ENCODE measurements around the gene HELZ2. TPM values are rescaled to one million over a fixed set of nuclear protein-coding genes. Genes with fewer than 3 reads are reported as not detected.

The HELZ2 gene
- total RNA-seq, 1 experiment from 2014 or later: 27.5 TPM

- ATAC-seq (no peak), DNase-seq (ENCODE audit: low spot score) (no peak)
- ChIA-PET POLR2A (no interaction called here), CTCF (interaction anchor here (0.8 to 1.5 kb wide), 3 partner anchors 27 to 76 kb away, joined by 4 to 5 read pairs (median 4); no protein-coding TSS in a partner anchor)
- H3K27me3 Mint-ChIP-seq (ENCODE audit: low read depth): no peaks in the 10 kb centered on the region
- TF ChIP-seq, protein P1, sequence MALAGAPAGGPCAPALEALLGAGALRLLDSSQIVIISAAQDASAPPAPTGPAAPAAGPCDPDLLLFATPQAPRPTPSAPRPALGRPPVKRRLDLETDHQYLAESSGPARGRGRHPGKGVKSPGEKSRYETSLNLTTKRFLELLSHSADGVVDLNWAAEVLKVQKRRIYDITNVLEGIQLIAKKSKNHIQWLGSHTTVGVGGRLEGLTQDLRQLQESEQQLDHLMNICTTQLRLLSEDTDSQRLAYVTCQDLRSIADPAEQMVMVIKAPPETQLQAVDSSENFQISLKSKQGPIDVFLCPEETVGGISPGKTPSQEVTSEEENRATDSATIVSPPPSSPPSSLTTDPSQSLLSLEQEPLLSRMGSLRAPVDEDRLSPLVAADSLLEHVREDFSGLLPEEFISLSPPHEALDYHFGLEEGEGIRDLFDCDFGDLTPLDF (CRISPR knock-in tag; IDR thresholded peaks at IDR 0.05): no peak
- TF ChIP-seq PRRX2 (CRISPR knock-in tag; IDR thresholded peaks at IDR 0.05) (no peak), ZNF219 (CRISPR knock-in tag; IDR thresholded peaks at IDR 0.05; ENCODE audit: borderline replicate concordance) (no peak), ZNF121 (CRISPR knock-in tag; IDR thresholded peaks at IDR 0.05) (no peak), GTF2I (CRISPR knock-in tag; conservative IDR thresholded peaks at IDR 0.05) (no peak), ZBTB21 (CRISPR knock-in tag; IDR thresholded peaks at IDR 0.05; ENCODE audit: borderline replicate concordance) (no peak), HMGA2 (CRISPR knock-in tag; IDR thresholded peaks at IDR 0.05) (no peak), ZNF423 (CRISPR knock-in tag; IDR thresholded peaks at IDR 0.05) (no peak), OVOL2 (CRISPR knock-in tag; IDR thresholded peaks at IDR 0.05; ENCODE audit: borderline replicate concordance) (no peak), TP53 (CRISPR knock-in tag; IDR thresholded peaks at IDR 0.05) (no peak), IRF2 (CRISPR knock-in tag; IDR thresholded peaks at IDR 0.05; ENCODE audit: borderline replicate concordance, low read depth) (no peak), ZNF263 (CRISPR knock-in tag; IDR thresholded peaks at IDR 0.05; ENCODE audit: low read depth) (no peak), NR1H2 (CRISPR knock-in tag; IDR thresholded peaks at IDR 0.05) (no peak), TCF7 (CRISPR knock-in tag; IDR thresholded peaks at IDR 0.05; ENCODE audit: low read depth) (no peak)
- TF ChIP-seq, protein P2, sequence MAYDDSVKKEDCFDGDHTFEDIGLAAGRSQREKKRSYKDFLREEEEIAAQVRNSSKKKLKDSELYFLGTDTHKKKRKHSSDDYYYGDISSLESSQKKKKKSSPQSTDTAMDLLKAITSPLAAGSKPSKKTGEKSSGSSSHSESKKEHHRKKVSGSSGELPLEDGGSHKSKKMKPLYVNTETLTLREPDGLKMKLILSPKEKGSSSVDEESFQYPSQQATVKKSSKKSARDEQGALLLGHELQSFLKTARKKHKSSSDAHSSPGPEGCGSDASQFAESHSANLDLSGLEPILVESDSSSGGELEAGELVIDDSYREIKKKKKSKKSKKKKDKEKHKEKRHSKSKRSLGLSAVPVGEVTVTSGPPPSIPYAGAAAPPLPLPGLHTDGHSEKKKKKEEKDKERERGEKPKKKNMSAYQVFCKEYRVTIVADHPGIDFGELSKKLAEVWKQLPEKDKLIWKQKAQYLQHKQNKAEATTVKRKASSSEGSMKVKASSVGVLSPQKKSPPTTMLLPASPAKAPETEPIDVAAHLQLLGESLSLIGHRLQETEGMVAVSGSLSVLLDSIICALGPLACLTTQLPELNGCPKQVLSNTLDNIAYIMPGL (CRISPR knock-in tag; IDR thresholded peaks at IDR 0.05): no peak
- TF ChIP-seq, protein P3, sequence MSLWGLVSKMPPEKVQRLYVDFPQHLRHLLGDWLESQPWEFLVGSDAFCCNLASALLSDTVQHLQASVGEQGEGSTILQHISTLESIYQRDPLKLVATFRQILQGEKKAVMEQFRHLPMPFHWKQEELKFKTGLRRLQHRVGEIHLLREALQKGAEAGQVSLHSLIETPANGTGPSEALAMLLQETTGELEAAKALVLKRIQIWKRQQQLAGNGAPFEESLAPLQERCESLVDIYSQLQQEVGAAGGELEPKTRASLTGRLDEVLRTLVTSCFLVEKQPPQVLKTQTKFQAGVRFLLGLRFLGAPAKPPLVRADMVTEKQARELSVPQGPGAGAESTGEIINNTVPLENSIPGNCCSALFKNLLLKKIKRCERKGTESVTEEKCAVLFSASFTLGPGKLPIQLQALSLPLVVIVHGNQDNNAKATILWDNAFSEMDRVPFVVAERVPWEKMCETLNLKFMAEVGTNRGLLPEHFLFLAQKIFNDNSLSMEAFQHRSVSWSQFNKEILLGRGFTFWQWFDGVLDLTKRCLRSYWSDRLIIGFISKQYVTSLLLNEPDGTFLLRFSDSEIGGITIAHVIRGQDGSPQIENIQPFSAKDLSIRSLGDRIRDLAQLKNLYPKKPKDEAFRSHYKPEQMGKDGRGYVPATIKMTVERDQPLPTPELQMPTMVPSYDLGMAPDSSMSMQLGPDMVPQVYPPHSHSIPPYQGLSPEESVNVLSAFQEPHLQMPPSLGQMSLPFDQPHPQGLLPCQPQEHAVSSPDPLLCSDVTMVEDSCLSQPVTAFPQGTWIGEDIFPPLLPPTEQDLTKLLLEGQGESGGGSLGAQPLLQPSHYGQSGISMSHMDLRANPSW (CRISPR knock-in tag; conservative IDR thresholded peaks at IDR 0.05; ENCODE audit: low read depth): no peak
- TF ChIP-seq, protein P4, sequence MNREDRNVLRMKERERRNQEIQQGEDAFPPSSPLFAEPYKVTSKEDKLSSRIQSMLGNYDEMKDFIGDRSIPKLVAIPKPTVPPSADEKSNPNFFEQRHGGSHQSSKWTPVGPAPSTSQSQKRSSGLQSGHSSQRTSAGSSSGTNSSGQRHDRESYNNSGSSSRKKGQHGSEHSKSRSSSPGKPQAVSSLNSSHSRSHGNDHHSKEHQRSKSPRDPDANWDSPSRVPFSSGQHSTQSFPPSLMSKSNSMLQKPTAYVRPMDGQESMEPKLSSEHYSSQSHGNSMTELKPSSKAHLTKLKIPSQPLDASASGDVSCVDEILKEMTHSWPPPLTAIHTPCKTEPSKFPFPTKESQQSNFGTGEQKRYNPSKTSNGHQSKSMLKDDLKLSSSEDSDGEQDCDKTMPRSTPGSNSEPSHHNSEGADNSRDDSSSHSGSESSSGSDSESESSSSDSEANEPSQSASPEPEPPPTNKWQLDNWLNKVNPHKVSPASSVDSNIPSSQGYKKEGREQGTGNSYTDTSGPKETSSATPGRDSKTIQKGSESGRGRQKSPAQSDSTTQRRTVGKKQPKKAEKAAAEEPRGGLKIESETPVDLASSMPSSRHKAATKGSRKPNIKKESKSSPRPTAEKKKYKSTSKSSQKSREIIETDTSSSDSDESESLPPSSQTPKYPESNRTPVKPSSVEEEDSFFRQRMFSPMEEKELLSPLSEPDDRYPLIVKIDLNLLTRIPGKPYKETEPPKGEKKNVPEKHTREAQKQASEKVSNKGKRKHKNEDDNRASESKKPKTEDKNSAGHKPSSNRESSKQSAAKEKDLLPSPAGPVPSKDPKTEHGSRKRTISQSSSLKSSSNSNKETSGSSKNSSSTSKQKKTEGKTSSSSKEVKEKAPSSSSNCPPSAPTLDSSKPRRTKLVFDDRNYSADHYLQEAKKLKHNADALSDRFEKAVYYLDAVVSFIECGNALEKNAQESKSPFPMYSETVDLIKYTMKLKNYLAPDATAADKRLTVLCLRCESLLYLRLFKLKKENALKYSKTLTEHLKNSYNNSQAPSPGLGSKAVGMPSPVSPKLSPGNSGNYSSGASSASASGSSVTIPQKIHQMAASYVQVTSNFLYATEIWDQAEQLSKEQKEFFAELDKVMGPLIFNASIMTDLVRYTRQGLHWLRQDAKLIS (CRISPR knock-in tag; IDR thresholded peaks at IDR 0.05; ENCODE audit: borderline replicate concordance): no peak
- TF ChIP-seq, protein P5, sequence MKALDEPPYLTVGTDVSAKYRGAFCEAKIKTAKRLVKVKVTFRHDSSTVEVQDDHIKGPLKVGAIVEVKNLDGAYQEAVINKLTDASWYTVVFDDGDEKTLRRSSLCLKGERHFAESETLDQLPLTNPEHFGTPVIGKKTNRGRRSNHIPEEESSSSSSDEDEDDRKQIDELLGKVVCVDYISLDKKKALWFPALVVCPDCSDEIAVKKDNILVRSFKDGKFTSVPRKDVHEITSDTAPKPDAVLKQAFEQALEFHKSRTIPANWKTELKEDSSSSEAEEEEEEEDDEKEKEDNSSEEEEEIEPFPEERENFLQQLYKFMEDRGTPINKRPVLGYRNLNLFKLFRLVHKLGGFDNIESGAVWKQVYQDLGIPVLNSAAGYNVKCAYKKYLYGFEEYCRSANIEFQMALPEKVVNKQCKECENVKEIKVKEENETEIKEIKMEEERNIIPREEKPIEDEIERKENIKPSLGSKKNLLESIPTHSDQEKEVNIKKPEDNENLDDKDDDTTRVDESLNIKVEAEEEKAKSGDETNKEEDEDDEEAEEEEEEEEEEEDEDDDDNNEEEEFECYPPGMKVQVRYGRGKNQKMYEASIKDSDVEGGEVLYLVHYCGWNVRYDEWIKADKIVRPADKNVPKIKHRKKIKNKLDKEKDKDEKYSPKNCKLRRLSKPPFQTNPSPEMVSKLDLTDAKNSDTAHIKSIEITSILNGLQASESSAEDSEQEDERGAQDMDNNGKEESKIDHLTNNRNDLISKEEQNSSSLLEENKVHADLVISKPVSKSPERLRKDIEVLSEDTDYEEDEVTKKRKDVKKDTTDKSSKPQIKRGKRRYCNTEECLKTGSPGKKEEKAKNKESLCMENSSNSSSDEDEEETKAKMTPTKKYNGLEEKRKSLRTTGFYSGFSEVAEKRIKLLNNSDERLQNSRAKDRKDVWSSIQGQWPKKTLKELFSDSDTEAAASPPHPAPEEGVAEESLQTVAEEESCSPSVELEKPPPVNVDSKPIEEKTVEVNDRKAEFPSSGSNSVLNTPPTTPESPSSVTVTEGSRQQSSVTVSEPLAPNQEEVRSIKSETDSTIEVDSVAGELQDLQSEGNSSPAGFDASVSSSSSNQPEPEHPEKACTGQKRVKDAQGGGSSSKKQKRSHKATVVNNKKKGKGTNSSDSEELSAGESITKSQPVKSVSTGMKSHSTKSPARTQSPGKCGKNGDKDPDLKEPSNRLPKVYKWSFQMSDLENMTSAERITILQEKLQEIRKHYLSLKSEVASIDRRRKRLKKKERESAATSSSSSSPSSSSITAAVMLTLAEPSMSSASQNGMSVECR (CRISPR knock-in tag; IDR thresholded peaks at IDR 0.05; ENCODE audit: borderline replicate concordance): no peak
- H3K27ac Mint-ChIP-seq: no peak overlapping the region
- H3K9me3 Mint-ChIP-seq: no peaks in the 10 kb centered on the region
- H3K36me3 Mint-ChIP-seq: no peaks in the 10 kb centered on the region
- H3K4me1 Mint-ChIP-seq: no peaks in the 10 kb centered on the region
- no peak overlapping the region for H3K4me3 Mint-ChIP-seq
Observed at GRCh38 chr20:63565699-63566335, 8.2 kb downstream of the HELZ2 start.
